Activated T-helper 1 cell treated with Interleukin-2 at 50 U/mL for 16 hours (primary cell): ENCODE measurements around the gene AMTN.
"Not testable (repeated sequence)": the region's sequence is repeated elsewhere in the genome, so short reads cannot be mapped to it uniquely, and the experiment has no call there.

Experiments
- DNase-seq: peaks from one replicate; pipeline ENCODE4 v3.0.0-alpha.2; 2020; ENCODE audit warnings: low read depth

Gene AMTN, protein sequence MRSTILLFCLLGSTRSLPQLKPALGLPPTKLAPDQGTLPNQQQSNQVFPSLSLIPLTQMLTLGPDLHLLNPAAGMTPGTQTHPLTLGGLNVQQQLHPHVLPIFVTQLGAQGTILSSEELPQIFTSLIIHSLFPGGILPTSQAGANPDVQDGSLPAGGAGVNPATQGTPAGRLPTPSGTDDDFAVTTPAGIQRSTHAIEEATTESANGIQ

GRCh38 chr4:70518269-70518668, at the start of gene AMTN:
Gene AMTN, plus strand, starts transcription at chr4:70518569. Its CDS starts 209 bp downstream, at chr4:70518778.
- DNase-seq: no peak

- no peak for DNase-seq
Observed at GRCh38 chr4:70471897-70472296, 46.5 kb upstream of the AMTN start, which contains the start of gene MUC7. Gene MUC7, plus strand, starts transcription at chr4:70472197. Its CDS starts 1,825 bp downstream, at chr4:70474022.

DNA sequence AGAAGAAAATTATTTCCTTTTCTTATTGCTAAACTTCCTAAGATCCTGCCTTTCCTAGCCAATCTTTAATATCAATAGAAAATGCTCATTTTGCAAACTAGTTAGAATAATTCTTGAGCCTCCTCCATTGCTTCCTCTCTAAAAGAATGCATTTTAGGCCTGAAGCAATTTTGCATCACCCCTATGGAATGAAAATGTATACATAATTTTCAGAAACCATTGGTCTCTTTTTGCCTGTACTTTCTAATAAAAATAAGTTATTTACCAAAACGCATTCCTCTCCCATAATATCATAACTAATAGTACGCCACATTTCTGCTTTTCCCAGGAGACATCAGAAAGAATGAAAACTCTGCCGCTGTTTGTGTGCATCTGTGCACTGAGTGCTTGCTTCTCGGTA, 44.7 kb upstream of the AMTN start:
- no peak for DNase-seq

GRCh38 chr4:70488748-70489147, 29.6 kb upstream of the AMTN start:
- no peak for DNase-seq

DNA sequence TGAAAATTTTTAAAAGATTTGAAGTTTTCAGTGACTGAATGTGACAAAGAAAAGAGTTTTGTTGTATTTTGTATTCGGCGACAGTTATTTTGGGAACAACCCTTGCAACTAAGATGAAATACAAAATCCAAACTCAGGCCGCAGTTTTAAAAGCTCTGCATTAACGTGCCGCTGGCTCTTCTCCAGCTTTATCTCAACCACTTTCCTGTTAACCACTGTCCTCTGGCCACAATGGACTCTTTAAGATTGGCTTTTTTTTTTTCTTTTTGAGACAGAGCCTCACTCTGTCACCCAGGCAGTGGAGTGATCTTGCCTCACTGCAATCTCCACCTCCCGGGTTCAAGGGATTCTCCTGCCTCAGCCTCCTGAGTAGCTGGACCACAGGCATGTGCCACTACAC, 22.1 kb upstream of the AMTN start:
- no peak for DNase-seq

DNA sequence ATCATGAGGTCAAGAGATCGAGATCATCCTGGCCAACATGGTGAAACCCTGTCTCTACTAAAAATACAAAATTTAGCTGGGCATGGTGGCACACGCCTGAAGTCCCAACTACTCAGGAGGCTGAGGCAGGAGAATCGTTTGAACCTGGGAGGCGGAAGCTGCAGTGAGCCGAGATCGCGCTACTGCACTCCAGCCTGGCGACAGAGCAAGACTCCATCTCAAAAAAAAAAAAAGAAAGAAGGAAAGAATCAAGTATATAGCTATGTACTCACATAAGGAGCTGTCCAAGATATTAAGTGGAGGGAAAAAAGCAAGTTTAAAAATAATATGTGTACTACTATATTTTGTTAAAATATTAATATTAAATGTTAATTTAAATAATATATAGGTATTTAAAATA, 16.5 kb upstream of the AMTN start:
- not testable (repeated sequence) for DNase-seq

GRCh38 chr4:70504733-70505132, 13.6 kb upstream of the AMTN start:
- DNase-seq: no peak

- DNase-seq: peak; percentile 23
Observed at GRCh38 chr4:70505151-70505748, 13.1 kb upstream of the AMTN start.

DNA sequence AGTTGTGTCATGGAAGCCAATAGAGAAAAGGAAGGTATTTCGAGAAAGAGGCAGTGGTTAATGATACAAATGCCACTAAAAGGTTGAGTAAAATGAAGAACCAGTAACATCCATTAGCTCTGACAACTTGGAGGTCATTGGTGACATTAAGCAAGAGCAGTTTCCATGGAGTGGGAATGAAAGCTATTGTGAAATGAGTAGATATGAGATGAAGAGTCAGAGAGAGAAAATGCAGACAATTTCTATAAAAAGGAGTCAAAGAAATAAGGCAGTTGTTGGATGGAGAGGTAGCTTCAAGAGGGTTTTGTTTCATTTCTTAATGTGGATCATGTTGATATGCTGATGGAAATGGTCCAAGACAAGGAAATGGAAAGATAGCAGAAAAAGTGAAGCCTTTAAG, 9.6 kb upstream of the AMTN start:
- no peak for DNase-seq

DNA sequence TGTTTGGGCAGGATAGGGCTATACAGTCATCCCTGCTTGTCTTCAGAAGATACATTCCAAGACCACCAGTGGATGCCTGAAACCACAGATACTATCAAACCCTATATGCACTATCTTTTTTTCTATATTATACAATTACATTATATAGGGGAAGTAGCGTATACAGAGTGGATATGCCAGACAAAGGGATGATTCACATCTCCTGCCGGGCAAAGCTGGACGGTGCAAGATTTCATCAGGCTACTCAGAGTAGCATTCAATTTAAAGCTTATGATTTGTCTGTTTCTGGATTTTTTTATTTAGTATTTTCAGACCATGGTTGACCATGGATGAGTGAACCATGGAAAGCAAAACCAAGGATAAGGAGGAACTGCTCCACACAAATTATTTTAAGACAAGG, 7.0 kb upstream of the AMTN start:
- DNase-seq: no peak

GRCh38 chr4:70515367-70516250, 2.8 kb upstream of the AMTN start:
- no peak for DNase-seq

- DNase-seq: no peak
Observed at GRCh38 chr4:70518716-70519115, 347 bp downstream of the AMTN start.

DNA sequence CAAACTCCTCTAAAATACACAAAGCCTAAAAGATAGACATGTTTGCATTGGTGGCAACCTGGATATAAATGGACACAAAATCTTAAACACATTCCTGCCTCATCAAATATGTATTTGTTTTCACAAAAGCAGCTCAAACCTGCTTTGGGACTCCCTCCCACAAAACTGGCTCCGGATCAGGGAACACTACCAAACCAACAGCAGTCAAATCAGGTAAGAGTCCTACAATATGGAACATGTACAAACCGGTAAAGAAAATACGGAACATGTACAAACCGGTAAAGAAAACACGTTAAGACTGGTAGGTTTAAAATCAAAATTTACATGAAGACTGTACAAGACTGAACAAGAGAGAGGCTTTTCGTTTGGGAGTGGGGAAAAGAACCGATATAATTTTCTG, 4.3 kb downstream of the AMTN start:
- no peak for DNase-seq

DNA sequence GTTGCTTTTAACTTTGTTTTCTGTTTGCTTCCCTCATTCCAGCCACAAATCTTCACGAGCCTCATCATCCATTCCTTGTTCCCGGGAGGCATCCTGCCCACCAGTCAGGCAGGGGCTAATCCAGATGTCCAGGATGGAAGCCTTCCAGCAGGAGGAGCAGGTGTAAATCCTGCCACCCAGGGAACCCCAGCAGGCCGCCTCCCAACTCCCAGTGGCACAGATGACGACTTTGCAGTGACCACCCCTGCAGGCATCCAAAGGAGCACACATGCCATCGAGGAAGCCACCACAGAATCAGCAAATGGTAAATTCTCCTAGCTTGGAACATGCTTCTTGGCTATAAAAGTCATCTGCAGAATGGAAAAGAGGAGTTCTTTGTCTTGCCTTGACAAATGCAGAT, 12.6 kb downstream of the AMTN start:
- no peak for DNase-seq

DNA sequence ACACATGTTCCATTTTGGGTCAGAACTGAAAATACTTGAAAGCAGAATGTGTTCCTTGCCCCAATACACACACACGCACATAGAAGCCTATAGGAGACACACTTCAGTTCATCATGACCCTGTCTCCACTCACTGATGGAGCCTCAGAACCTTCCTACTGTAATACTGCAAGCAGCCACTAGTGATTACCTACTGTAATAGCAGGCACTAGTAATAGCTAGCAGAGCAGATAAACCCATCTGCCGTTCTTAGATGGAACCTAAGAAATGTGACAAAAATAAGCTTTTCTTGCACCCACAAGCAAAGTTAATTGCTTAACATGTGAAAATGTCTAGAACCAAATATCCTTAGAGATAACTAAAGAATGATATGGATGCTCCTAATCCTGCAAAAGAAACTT, 13.6 kb downstream of the AMTN start:
- no peak for DNase-seq

DNA sequence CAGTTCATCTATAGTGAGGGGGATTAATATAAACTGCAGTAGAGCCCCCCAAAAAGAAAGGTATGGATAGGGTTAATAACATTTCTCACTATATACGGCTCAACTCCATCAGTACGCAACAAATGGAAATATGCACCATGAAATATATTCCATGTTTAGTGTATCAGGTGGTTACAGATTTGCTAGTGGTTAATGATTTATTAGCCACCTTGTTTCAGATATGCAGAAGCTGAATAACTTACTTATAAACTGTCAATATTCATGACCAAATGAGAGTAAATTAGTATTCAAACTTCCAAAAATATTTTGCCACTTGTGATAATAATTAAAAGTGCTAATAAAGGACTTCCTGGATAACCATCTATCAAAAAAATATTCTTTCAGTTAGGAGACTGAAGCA, 14.8 kb downstream of the AMTN start:
- no peak for DNase-seq

- DNase-seq: no peak
Observed at GRCh38 chr4:70533791-70534190, 15.4 kb downstream of the AMTN start.

DNA sequence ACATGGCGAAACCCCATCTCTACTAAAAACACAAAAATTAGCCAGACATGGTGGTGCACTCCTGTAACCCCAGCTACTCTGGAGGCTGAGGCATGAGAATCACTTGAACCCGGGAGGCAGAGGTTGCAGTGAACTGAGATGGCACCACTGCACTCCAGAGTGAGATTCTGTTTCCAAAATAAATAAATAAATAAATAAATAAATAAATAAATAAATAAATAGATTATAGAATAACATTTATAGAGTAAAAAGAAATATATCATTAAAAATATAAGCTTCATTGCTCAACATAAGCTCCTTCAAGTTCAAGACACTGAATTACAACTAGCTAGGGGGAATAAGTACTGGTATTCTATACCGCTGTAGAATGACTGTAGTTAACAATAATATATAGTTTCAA, 16.5 kb downstream of the AMTN start:
- DNase-seq: not testable (repeated sequence)

GRCh38 chr4:70538869-70539268, 20.5 kb downstream of the AMTN start:
- DNase-seq: no peak

DNA sequence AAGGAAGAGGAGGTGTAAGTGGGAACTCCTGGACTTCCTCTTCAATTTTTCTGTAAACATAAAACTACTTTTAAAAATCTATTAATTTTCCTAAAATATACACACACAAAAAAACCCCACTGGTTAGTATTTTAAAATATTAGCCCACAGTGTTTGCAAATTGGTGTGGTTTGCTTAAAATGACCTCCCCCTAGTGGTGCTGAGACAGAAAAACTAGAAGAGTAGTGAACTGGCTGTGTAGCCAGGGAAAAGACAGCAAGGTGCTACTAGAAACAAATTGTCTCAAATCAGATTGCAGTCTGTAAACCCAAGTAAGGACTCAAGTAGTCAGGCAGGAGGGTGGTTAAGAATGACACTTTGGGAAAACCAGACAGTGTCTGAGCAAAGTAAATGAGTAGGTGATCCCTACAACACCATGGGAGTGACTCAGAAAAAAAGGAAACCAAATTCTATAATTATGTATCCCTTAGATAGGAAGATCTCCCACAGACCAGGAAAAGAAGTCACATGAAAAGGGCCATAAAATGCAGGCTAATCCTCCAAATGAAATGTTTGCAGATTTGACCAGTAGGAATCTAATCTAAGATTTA, 26.0 kb downstream of the AMTN start:
- no peak for DNase-seq

- no peak for DNase-seq
Observed at GRCh38 chr4:70556856-70557255, 38.5 kb downstream of the AMTN start.

GRCh38 chr4:70559211-70559830, 41.0 kb downstream of the AMTN start:
- DNase-seq: no peak
